ENCODE measurements around the gene GALK1.
A peak's percentile ranks its signal among the peaks of the same experiment; 100 is the strongest.
"Not testable (repeated sequence)": the region's sequence is repeated elsewhere in the genome, so short reads cannot be mapped to it uniquely, and the experiment has no call there.

Gene GALK1

GRCh38 chr17:75783803-75784472 lies 18.9 kb upstream of the GALK1 start:
- DNase-seq = no peak

- DNase-seq = no peak
These were observed 18.2 kb upstream of the GALK1 start for GRCh38 chr17:75783069-75783783.

GRCh38 chr17:75779987-75780889 lies 15.2 kb upstream of the GALK1 start:
- no peak for DNase-seq

- DNase-seq = peak; percentile 91
These were observed 14.4 kb upstream of the GALK1 start for GRCh38 chr17:75779250-75779986.

- no peak for DNase-seq
These were observed 13.9 kb upstream of the GALK1 start for GRCh38 chr17:75778861-75779249.

GRCh38 chr17:75778066-75778860 lies 13.3 kb upstream of the GALK1 start:
- not testable (repeated sequence) for DNase-seq

GRCh38 chr17:75777296-75777922 lies 12.4 kb upstream of the GALK1 start:
- no peak for DNase-seq

GRCh38 chr17:75776386-75777295 lies 11.6 kb upstream of the GALK1 start:
- DNase-seq = no peak

- no peak for DNase-seq
These were observed 10.1 kb upstream of the GALK1 start for GRCh38 chr17:75774991-75775668.

GRCh38 chr17:75774471-75774990 lies 9.5 kb upstream of the GALK1 start:
- DNase-seq = no peak

GRCh38 chr17:75773808-75774470 lies 8.9 kb upstream of the GALK1 start:
- DNase-seq = no peak

GRCh38 chr17:75773121-75773807 lies 8.3 kb upstream of the GALK1 start:
- DNase-seq = no peak

GRCh38 chr17:75771334-75772281 lies 6.6 kb upstream of the GALK1 start:
- DNase-seq = no peak

GRCh38 chr17:75769536-75769935 lies 4.5 kb upstream of the GALK1 start:
- DNase-seq = no peak

GRCh38 chr17:75767881-75768280 lies 2.9 kb upstream of the GALK1 start:
- no peak for DNase-seq

- no peak for DNase-seq
These were observed 989 bp upstream of the GALK1 start for GRCh38 chr17:75765981-75766380.

GRCh38 chr17:75764417-75764710 lies 628 bp downstream of the GALK1 start:
- no peak for DNase-seq
